Nasal cavity respiratory epithelium epithelial cell of viscerocranial mucosa (primary cell): Measurements from ENCODE around the gene AMZ2. TPM values are rescaled to one million over a fixed set of nuclear protein-coding genes. Genes with fewer than 3 reads are reported as not detected.

Experiments used
- total RNA-seq: library from RNA; depleted of rRNA; stranded (reverse); fragments of >200 nt; gene quantifications from 2 replicates; pipeline ENCODE4 v1.2.3, GENCODE V29; 2014

The AMZ2 gene, protein sequence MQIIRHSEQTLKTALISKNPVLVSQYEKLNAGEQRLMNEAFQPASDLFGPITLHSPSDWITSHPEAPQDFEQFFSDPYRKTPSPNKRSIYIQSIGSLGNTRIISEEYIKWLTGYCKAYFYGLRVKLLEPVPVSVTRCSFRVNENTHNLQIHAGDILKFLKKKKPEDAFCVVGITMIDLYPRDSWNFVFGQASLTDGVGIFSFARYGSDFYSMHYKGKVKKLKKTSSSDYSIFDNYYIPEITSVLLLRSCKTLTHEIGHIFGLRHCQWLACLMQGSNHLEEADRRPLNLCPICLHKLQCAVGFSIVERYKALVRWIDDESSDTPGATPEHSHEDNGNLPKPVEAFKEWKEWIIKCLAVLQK
- total RNA-seq = 79.4 and 129 TPM in 2 replicates

DNA sequence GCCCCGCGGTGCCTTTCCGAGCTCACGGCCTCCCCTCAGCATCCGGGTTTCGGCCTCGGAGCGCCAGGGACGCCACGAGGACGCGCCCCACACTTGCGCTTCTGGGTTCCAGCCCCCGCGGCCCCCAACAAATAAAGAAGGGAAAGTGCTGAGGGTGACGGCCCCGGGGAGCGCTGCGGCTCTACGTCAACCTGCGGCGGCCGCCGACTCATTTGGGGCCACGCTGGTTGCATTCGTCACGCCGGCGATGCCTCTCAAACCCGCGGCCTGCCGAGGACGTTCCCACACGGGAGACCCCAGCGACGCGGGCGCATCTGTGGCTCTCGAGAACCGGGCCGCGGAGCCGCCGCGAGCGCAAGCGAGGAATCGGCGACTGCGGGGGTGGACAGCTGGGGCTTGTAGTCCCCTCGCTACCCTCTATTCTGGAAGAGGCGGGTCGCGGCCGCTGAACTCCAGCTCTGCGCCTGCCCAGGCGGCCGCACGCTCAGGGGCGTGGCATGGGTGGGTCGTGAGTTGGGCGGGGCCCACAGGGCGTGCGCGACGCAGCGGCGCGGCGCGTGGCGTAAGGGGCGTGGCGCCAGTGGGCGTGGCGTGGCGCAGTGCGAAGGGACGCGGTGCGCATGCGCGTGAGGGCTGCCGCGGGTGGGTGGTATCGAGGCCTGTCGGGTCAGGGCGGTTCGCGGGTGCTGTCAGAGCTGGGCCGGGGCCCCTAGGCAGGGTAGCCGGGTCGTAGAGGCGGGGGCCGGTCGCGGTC is at the start of gene AMZ2:
AMZ2 (plus strand) TSS at position 599 of the 754 bp plus-strand sequence. CDS start 2,145 bp downstream, outside the sequence.

GRCh38 chr17:68290955-68291835 is 43.4 kb downstream of the AMZ2 start, which contains the start of the genes ARSG and SLC16A6:
ARSG (plus strand) TSS chr17:68291495; CDS start chr17:68307494, 15,999 bp downstream.
SLC16A6 (minus strand) TSS chr17:68291127; CDS start chr17:68278320, 12,807 bp downstream.

Other genes starting within 250 kb of the AMZ2 start
- gene KPNA2, start 212.3 kb upstream of the AMZ2 start, total RNA-seq = 22.6 and 40.5 TPM in 2 replicates
- gene SLC16A6, start 43.1 kb downstream of the AMZ2 start, total RNA-seq = 0.14 and 0.68 TPM in 2 replicates
- 0.71 and 1.4 TPM in 2 replicates for gene ARSG, start 43.5 kb downstream of the AMZ2 start, total RNA-seq
- 51.3 and 117 TPM in 2 replicates for gene WIPI1, start 209.5 kb downstream of the AMZ2 start, total RNA-seq